B cell (primary cell): ENCODE results near the gene YWHAG. TPM values are rescaled to one million over a fixed set of nuclear protein-coding genes. Genes with fewer than 3 reads are reported as not detected.
A peak's percentile ranks its signal among the peaks of the same experiment; 100 is the strongest.

ENCODE experiments used
- ATAC-seq: fragments of 200-7000 bp; cut with Tn5 transposase; one replicate; pipeline ENCODE4 v1.10.0; 2021; ENCODE audit warnings: low read depth, mild to moderate bottlenecking, moderate number of reproducible peaks, moderate library complexity
- CTCF ChIA-PET: fragments of 350-600 bp; sonication (Branson Sonifier 250); formaldehyde crosslinking; loops from one replicate; lab custom pipeline; 2021; ENCODE audit warnings: antibody characterized with exemption, inconsistent platforms; lab: Charles Lee
- POLR2A ChIA-PET: fragments of 350-600 bp; sonication (Branson Sonifier 250); formaldehyde crosslinking; loops from one replicate; lab custom pipeline; 2021; ENCODE audit warnings: antibody characterized with exemption; lab: Charles Lee
- DNase-seq: peaks from one replicate; pipeline ENCODE4 v3.0.0; 2013
- H2AFZ ChIP-seq: 2 replicates; pipeline ENCODE4 v1.6.1; 2012; ENCODE audit warnings: mild to moderate bottlenecking, low read depth, low read length; ENCODE audit not compliant: insufficient read depth, poor library complexity, severe bottlenecking
- H3K27ac ChIP-seq, 2 donors: 1 replicate in 1 of 2; 2 replicates in 1 of 2; pipeline ENCODE4 v1.5.1; 2012 to 2013; ENCODE audit warnings: low read length in 2 of 2, mild to moderate bottlenecking in 2 of 2, moderate library complexity in 1 of 2
- H3K27me3 ChIP-seq, 4 experiments: fragments of 200-600 bp in 1 of 4; sonication (generic) in 1 of 4; replicated peaks in 1 of 4; 1 replicate in 2 of 4; 2 replicates in 2 of 4; pipeline versions ENCODE4 v1.6.1 to v1.7.0; 2013 to 2016; ENCODE audit warnings: low read length in 3 of 4, mild to moderate bottlenecking in 2 of 4, mixed read lengths in 1 of 4, moderate library complexity in 1 of 4; ENCODE audit not compliant: insufficient read depth in 4 of 4, control insufficient read depth in 3 of 4; ENCODE audit errors: control extremely low read depth in 1 of 4
- H3K36me3 ChIP-seq, 2 experiments: replicated peaks in 1 of 2; 1 replicate in 1 of 2; 2 replicates in 1 of 2; pipeline versions ENCODE4 v1.6.1 to v1.7.1; 2013; ENCODE audit warnings: low read length in 1 of 2; ENCODE audit not compliant: insufficient read depth in 2 of 2, control insufficient read depth in 1 of 2; ENCODE audit errors: control extremely low read depth in 1 of 2, extremely low read depth in 1 of 2
- H3K4me1 ChIP-seq, 2 donors: fragments of 200-600 bp in 1 of 2; sonication (generic) in 1 of 2; 1 replicate in 1 of 2; 2 replicates in 1 of 2; pipeline versions ENCODE4 v1.5.1 to v1.6.1; 2013 to 2017; ENCODE audit warnings: low read length in 2 of 2; ENCODE audit not compliant: control insufficient read depth in 2 of 2, insufficient read depth in 2 of 2
- H3K4me2 ChIP-seq: replicated peaks from 2 replicates; pipeline ENCODE3; 2012; ENCODE audit warnings: mild to moderate bottlenecking, low read depth, low read length; ENCODE audit not compliant: poor library complexity, severe bottlenecking
- H3K4me3 ChIP-seq, 5 experiments: fragments of 200-600 bp in 1 of 5; sonication (generic) in 1 of 5; 1 replicate in 3 of 5; 2 replicates in 2 of 5; pipeline versions ENCODE4 v1.5.1 to v1.7.0; 2011 to 2016; ENCODE audit warnings: low read length in 4 of 5, mild to moderate bottlenecking in 4 of 5, low read depth in 2 of 5, control low read depth in 1 of 5, moderate library complexity in 1 of 5; ENCODE audit not compliant: insufficient read depth in 1 of 5; ENCODE audit errors: control extremely low read depth in 1 of 5, extremely low read depth in 1 of 5
- H3K79me2 ChIP-seq: fragments of 200-600 bp; sonication (generic); one replicate; pipeline ENCODE4 v1.6.0; 2016; ENCODE audit warnings: low read length; ENCODE audit not compliant: control insufficient read depth, insufficient read depth
- H3K9ac ChIP-seq: fragments of 200-600 bp; sonication (generic); 2 replicates; pipeline ENCODE4 v1.6.1; 2017; ENCODE audit warnings: mild to moderate bottlenecking, low read length, moderate library complexity
- H3K9me3 ChIP-seq, 3 donors: one replicate each; pipeline versions ENCODE4 v1.6.1 to v1.7.1; 2013; ENCODE audit warnings: low read length in 2 of 3; ENCODE audit not compliant: control insufficient read depth in 2 of 3, insufficient read depth in 1 of 3; ENCODE audit errors: control extremely low read depth in 1 of 3
- H4K20me1 ChIP-seq: 2 replicates; pipeline ENCODE4 v1.6.0; 2012; ENCODE audit warnings: mild to moderate bottlenecking, low read length; ENCODE audit not compliant: insufficient read depth, control insufficient read depth, poor library complexity, severe bottlenecking
- H3K27ac Mint-ChIP-seq: one replicate; pipeline ENCODE4 v1.8.0; 2021; ENCODE audit warnings: mixed read lengths
- H3K27me3 Mint-ChIP-seq: one replicate; pipeline ENCODE4 v1.8.0; 2021; ENCODE audit warnings: mixed read lengths
- H3K4me1 Mint-ChIP-seq: one replicate; pipeline ENCODE4 v1.8.0; 2021; ENCODE audit warnings: mixed read lengths
- H3K4me3 Mint-ChIP-seq: one replicate; pipeline ENCODE4 v1.8.0; 2021; ENCODE audit warnings: mixed read lengths
- H3K9me3 Mint-ChIP-seq: one replicate; pipeline ENCODE4 v1.8.0; 2022; ENCODE audit warnings: mixed read lengths; ENCODE audit not compliant: insufficient read depth
- EZH2 ChIP-seq: IDR thresholded peaks from 2 replicates; pipeline ENCODE4 v1.6.1; 2012; ENCODE audit warnings: borderline replicate concordance, low read depth, mild to moderate bottlenecking, moderate library complexity, low read length; ENCODE audit not compliant: insufficient read depth, poor library complexity, severe bottlenecking
- WGBS: methylation state at CpG from one replicate; pipeline ENCODE4 v1.1.5; 2013; ENCODE audit warnings: missing lambda C conversion rate; ENCODE audit not compliant: insufficient coverage; 5-methylcytosine and 5-hydroxymethylcytosine counted together
- intact Hi-C: fragments of 100-400 bp; cut with micrococcal nuclease; formaldehyde crosslinking; loops from one replicate; pipeline ENCODE4 v1.10.0; 2022
- polyA plus RNA-seq: library from polyadenylated mRNA; depleted of rRNA; stranded (reverse); fragments of >200 nt; gene quantifications from 2 replicates; pipeline ENCODE4 v1.2.3, GENCODE V29; 2012
- total RNA-seq, 2 donors: library from RNA; stranded (reverse); fragments of 120-200 nt in 1 of 2; gene quantifications; 1 replicate in 1 of 2; 2 replicates in 1 of 2; pipeline versions ENCODE4 v1.2.3 to v1.2.4, GENCODE V29; 2013 to 2022
- TF ChIP-seq, protein P1 (sequence below): fragments of 200-600 bp; IDR thresholded peaks from one replicate; pipeline ENCODE4 v1.8.0; 2022; ENCODE audit warnings: antibody characterized with exemption, mild to moderate bottlenecking

The YWHAG gene
- total and polyA plus RNA-seq, 2 donors (not counting 1 experiment from before 2014, with no cell fraction given): 6.6 to 51.6 TPM

DNA sequence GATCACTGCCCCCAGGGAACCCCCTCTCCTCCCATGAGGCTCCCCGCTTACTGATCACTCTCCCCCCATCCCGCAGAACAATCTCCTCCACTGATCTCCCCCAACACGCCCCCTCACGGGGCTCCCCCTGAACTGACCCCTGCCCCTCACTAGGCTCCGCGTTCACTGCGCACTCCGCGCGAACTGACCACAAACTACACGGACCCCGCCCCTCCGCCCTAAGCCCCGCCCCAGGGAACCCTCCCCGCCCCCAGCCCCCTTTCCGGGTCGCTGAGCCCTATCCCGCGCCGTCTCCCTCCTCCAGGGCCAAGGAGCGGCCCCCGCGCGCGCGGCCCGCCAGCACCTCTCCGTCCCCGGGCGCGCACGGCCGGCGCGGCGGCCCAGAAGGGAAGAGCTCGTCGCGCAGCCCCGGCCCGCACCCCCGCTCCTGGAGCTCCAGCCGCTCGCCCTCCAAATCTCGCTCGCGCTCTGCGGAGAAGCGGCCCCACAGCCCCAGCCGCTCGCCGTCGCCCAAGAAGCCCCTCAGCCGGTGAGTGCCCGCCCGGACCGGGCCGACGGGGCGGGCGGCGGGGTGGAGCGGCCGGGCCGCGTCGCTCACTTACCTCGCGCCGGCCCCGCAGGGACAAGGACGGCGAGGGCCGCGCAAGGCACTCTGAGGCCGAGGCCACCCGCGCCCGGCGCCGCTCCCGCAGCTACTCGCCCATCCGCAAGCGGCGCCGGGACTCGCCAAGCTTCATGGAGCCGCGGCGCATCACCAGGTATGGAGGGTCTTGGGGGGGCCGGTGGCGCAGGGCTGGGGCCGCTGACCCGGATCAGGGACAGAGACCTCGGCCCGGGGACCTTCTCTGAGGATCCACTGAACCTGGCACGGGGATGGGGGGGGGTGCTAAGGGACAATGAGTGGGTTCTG, 76.2 kb downstream of the YWHAG start:
- H3K36me3 ChIP-seq: no peaks in the 10 kb centered on the region
- Mint-ChIP-seq H3K9me3 (no peaks in the 10 kb centered on the region), H3K27me3 (peaks cover 41% of the 10 kb centered on the region), H3K4me3 (peak overlapping the region; percentile 78), H3K4me1 (peaks cover 15% of the 10 kb centered on the region), H3K27ac (no peak overlapping the region)
- H3K79me2 ChIP-seq: no peaks in the 10 kb centered on the region
- peak overlapping the region; percentile 85 for H3K4me2 ChIP-seq
- DNase-seq (peak; percentile 40), ATAC-seq (peak; percentile 34)
- peak overlapping the region; percentile 42 for H3K9ac ChIP-seq
- peak overlapping the region; percentile 38 for H2AFZ ChIP-seq
- no peaks in the 10 kb centered on the region for H4K20me1 ChIP-seq
- ChIA-PET POLR2A (interaction anchor here (0.6 to 0.7 kb wide), 2 partner anchors 82 to 840 kb away, joined by 3 read pairs; partner anchors contain the start of gene CCDC146), CTCF (interaction anchor here (1.4 to 2.8 kb wide), 3 partner anchors 9 to 77 kb away, joined by 4 to 12 read pairs (median 6); no protein-coding TSS in a partner anchor)
- no peak for TF ChIP-seq EZH2
- TF ChIP-seq, protein P1, sequence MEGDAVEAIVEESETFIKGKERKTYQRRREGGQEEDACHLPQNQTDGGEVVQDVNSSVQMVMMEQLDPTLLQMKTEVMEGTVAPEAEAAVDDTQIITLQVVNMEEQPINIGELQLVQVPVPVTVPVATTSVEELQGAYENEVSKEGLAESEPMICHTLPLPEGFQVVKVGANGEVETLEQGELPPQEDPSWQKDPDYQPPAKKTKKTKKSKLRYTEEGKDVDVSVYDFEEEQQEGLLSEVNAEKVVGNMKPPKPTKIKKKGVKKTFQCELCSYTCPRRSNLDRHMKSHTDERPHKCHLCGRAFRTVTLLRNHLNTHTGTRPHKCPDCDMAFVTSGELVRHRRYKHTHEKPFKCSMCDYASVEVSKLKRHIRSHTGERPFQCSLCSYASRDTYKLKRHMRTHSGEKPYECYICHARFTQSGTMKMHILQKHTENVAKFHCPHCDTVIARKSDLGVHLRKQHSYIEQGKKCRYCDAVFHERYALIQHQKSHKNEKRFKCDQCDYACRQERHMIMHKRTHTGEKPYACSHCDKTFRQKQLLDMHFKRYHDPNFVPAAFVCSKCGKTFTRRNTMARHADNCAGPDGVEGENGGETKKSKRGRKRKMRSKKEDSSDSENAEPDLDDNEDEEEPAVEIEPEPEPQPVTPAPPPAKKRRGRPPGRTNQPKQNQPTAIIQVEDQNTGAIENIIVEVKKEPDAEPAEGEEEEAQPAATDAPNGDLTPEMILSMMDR: no peak
- peaks cover 0 to 4% (median 0%) of the 10 kb centered on the region in 3 donors for H3K9me3 ChIP-seq
- intact Hi-C loops: no loop called here
- H3K4me1 ChIP-seq: peaks cover 12 to 19% of the 10 kb centered on the region in 2 donors
- H3K4me3 ChIP-seq: peak overlapping the region in 3 of 5 experiments; percentile 34 to 54 (median 37)
- peaks cover 0 to 54% (median 18%) of the 10 kb centered on the region in 4 experiments for H3K27me3 ChIP-seq
- WGBS: 5% methylated on average over 89 of the region's 98 CpGs
- H3K27ac ChIP-seq: no peak overlapping the region
